GM12878 (cell line): ENCODE data around the gene NEGR1. TPM values are rescaled to one million over a fixed set of nuclear protein-coding genes. Genes with fewer than 3 reads are reported as not detected.

Experiments used
- ATAC-seq: fragments of 200-7000 bp; cut with Tn5 transposase; 3 replicates; pipeline ENCODE4 v1.9.1; 2020; ENCODE audit warnings: mild to moderate bottlenecking, moderate library complexity
- BruUV-seq: library from RNA; stranded (reverse); fragments of 400-500 nt; replicated peaks from 2 replicates; lab custom pipeline; 2021; lab: Mats Ljungman, UMichigan
- CTCF ChIA-PET: fragments of 300-600 bp; sonication (Branson Sonifier 250); formaldehyde crosslinking; extraction: SDS; loops from one replicate; lab custom pipeline; 2021; ENCODE audit warnings: inconsistent platforms; lab: Yijun Ruan, JAX
- POLR2A ChIA-PET: fragments of 350-600 bp; formaldehyde crosslinking; extraction: SDS; loops from one replicate; lab custom pipeline; 2021; ENCODE audit warnings: inconsistent platforms; lab: Charles Lee
- RAD21 ChIA-PET: fragments of 300-600 bp; sonication (Branson Sonifier 250); formaldehyde crosslinking; loops from one replicate; lab custom pipeline; 2023; ENCODE audit warnings: antibody characterized with exemption; ENCODE audit not compliant: unreplicated experiment; lab: Charles Lee
- SMC1A ChIA-PET: fragments of 300-600 bp; sonication (Branson Sonifier 250); formaldehyde crosslinking; loops from one replicate; lab custom pipeline; 2023; ENCODE audit not compliant: unreplicated experiment, uncharacterized antibody; lab: Charles Lee
- DNase-seq: peaks from one replicate; pipeline ENCODE4 v3.0.0-alpha.2; 2011; ENCODE audit warnings: low read depth, low spot score
- FAIRE-seq: peaks from 3 replicates; lab custom pipeline; 2011; peaks lifted over from hg19 to GRCh38; lab: Jason Lieb, UNC
- H2AFZ ChIP-seq: 2 replicates; pipeline ENCODE4 v1.6.0; 2011; ENCODE audit warnings: low read depth, low read length, control low read depth; ENCODE audit not compliant: control insufficient read depth
- H3K27ac ChIP-seq: 2 replicates; pipeline ENCODE4 v1.5.1; 2011; ENCODE audit warnings: control low read depth; ENCODE audit not compliant: control insufficient read depth, insufficient read depth
- H3K27me3 ChIP-seq, 2 experiments: replicated peaks in 1 of 2; 2 replicates each; pipeline versions ENCODE4 v1.6.0 to v1.6.1; 2011; ENCODE audit warnings: low read length in 1 of 2; ENCODE audit not compliant: control insufficient read depth in 2 of 2, insufficient read depth in 2 of 2
- H3K36me3 ChIP-seq, 2 experiments: 2 replicates each; pipeline ENCODE4 v1.5.1; 2011; ENCODE audit warnings: low read length in 1 of 2; ENCODE audit not compliant: control insufficient read depth in 2 of 2, insufficient read depth in 2 of 2
- H3K4me1 ChIP-seq: 2 replicates; pipeline ENCODE4 v1.6.1; 2011; ENCODE audit warnings: mild to moderate bottlenecking, low read length, moderate library complexity, mixed read lengths; ENCODE audit not compliant: control insufficient read depth, insufficient read depth
- H3K4me2 ChIP-seq: 2 replicates; pipeline ENCODE4 v1.6.0; 2011; ENCODE audit warnings: control low read depth; ENCODE audit not compliant: control insufficient read depth, insufficient read depth
- H3K4me3 ChIP-seq: fragments of 200-600 bp; sonication (generic); 2 replicates; pipeline ENCODE4 v1.5.1; 2016
- H3K79me2 ChIP-seq: 2 replicates; pipeline ENCODE4 v1.6.0; 2011; ENCODE audit warnings: low read length; ENCODE audit not compliant: control insufficient read depth, insufficient read depth
- H3K9ac ChIP-seq: 2 replicates; pipeline ENCODE4 v1.8.0; 2011; ENCODE audit warnings: low read length, control low read depth, mixed read lengths; ENCODE audit not compliant: control insufficient read depth, insufficient read depth
- H3K9me3 ChIP-seq: replicated peaks from 3 replicates; pipeline ENCODE4 v1.5.1; 2011; ENCODE audit warnings: mild to moderate bottlenecking, low read length; ENCODE audit not compliant: control insufficient read depth, insufficient read depth
- H4K20me1 ChIP-seq: 2 replicates; pipeline ENCODE4 v1.6.0; 2011; ENCODE audit not compliant: control insufficient read depth, insufficient read depth
- NFXL1 ChIP-seq: fragments of 450-650 bp; IDR thresholded peaks from 2 replicates; pipeline ENCODE4 v1.6.1; 2017; ENCODE audit warnings: antibody characterized with exemption, mild to moderate bottlenecking, borderline replicate concordance
- POLR2A ChIP-seq: IDR thresholded peaks from 2 replicates; pipeline ENCODE4 v1.6.1; 2011; ENCODE audit warnings: low read depth, mild to moderate bottlenecking, low read length
- SPI1 ChIP-seq: IDR thresholded peaks from 2 replicates; pipeline ENCODE4 v1.6.1; 2011; ENCODE audit warnings: low read depth, mild to moderate bottlenecking, low read length, moderate library complexity, borderline replicate concordance; ENCODE audit not compliant: insufficient read depth
- SUPT20H ChIP-seq: IDR thresholded peaks from 2 replicates; pipeline ENCODE4 v1.6.1; 2011; ENCODE audit warnings: low read depth, mild to moderate bottlenecking, low read length, moderate library complexity, borderline replicate concordance; ENCODE audit not compliant: control insufficient read depth
- TCF12 ChIP-seq: IDR thresholded peaks from 2 replicates; pipeline ENCODE4 v1.6.1; 2011; ENCODE audit warnings: low read depth, mild to moderate bottlenecking, low read length
- WGBS: methylation state at CpG from one replicate; pipeline ENCODE4 v1.1.6; 2016; ENCODE audit warnings: low lambda C conversion rate; ENCODE audit not compliant: insufficient replicate concordance, insufficient coverage; ENCODE audit errors: missing lambda C conversion rate; 5-methylcytosine and 5-hydroxymethylcytosine counted together
- in situ Hi-C: fragments of 300-500 bp; cut with MboI; formaldehyde crosslinking; loops from 9 replicates; pipeline ENCODE4 v1.14.3; 2018; ENCODE audit warnings: mixed read lengths
- intact Hi-C: fragments of 100-400 bp; cut with micrococcal nuclease; formaldehyde crosslinking; loops from one replicate; pipeline ENCODE4 v1.14.2; 2022; ENCODE audit not compliant: unreplicated experiment
- polyA plus RNA-seq, 11 experiments: library from polyadenylated mRNA; depleted of rRNA in 4 of 11; unstranded in 6 of 11; stranded (reverse) in 5 of 11; fragments of >200 nt; fragmentation: Nextera tagmentation in 4 of 11; fragmentation: Illumina TruSeq in 1 of 11; extraction: Ambion mirVana in 4 of 11; extraction: Trizol in 1 of 11; gene quantifications; 1 replicate in 1 of 11; 2 replicates in 10 of 11; pipeline versions ENCODE4 v1.2.1 to v1.2.3, GENCODE V29; 2011 to 2016; ENCODE audit warnings: inconsistent platforms in 2 of 11, missing spikeins in 2 of 11, low read depth in 1 of 11
- total RNA-seq, 4 experiments: library from RNA; depleted of rRNA in 3 of 4; stranded (reverse); fragments of >200 nt in 3 of 4; fragmentation: Illumina TruSeq in 1 of 4; extraction: Trizol in 1 of 4; gene quantifications; 2 replicates each; pipeline versions ENCODE4 v1.2.1 to v1.2.3, GENCODE V29; 2013 to 2021
- TF ChIP-seq, protein P1 (sequence below): IDR thresholded peaks from 2 replicates; pipeline ENCODE4 v1.6.1; 2012; ENCODE audit warnings: mild to moderate bottlenecking, low read depth, low read length
- TF ChIP-seq, protein P2 (sequence below): fragments of 450-650 bp; IDR thresholded peaks from 2 replicates; pipeline ENCODE4 v1.6.1; 2017; ENCODE audit warnings: borderline replicate concordance

NEGR1 gene
- total and polyA plus RNA-seq, 10 of the 15 experiments (the other 5 are each of a cell fraction or from before 2014, with no cell fraction given), result under 0.01 to 0.03 (median 0.01) TPM; not detected in 7

DNA sequence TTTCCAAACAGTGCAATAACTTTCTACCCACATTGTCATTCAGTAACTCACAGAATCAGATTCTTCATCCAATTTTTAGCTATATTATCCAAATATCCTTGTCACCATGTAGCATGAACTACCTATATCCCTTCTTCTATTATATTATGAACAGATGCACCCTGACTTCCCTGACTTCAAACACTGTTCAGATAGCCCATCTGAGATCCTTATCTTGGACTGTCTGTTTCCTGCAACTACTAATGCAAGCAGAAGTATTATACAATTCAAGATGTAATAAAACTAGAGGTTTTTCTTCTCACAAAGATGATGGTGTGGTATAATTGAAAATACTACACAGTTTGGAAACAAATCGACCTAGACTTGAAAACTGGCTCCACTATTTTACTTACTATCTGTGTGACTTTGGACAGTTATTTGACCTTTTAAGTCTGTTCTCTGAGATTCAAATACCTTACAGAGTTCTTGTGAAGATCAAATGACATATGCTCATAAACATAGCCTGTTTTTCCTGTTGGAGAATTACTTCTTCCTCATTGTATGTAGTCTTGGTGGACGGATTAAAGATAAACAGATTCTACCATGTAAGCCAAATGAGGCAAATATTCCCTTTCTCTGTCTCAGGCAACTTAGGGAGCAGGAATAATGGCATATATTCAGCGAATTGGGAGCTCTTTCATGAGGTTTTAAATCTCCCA is 793.6 kb downstream of the NEGR1 start:
- Histone ChIP-seq H3K4me2 (no peak overlapping the region), H3K27me3 (no peaks in the 10 kb centered on the region), H4K20me1 (no peaks in the 10 kb centered on the region), H3K79me2 (no peaks in the 10 kb centered on the region), H3K36me3 (no peaks in the 10 kb centered on the region), H3K9me3 (no peaks in the 10 kb centered on the region), H2AFZ (no peak overlapping the region), H3K4me3 (no peak overlapping the region), H3K4me1 (no peaks in the 10 kb centered on the region), H3K27ac (no peak overlapping the region), H3K9ac (no peak overlapping the region)
- RAD21 ChIA-PET, result no interaction called here
- DNase-seq (no peak), ATAC-seq (no peak), FAIRE-seq (no peak)
- POLR2A ChIA-PET, result no interaction called here
- TF ChIP-seq SPI1 (no peak), POLR2A (no peak), NFXL1 (no peak), TCF12 (no peak), SUPT20H (no peak)
- TF ChIP-seq, protein P1, sequence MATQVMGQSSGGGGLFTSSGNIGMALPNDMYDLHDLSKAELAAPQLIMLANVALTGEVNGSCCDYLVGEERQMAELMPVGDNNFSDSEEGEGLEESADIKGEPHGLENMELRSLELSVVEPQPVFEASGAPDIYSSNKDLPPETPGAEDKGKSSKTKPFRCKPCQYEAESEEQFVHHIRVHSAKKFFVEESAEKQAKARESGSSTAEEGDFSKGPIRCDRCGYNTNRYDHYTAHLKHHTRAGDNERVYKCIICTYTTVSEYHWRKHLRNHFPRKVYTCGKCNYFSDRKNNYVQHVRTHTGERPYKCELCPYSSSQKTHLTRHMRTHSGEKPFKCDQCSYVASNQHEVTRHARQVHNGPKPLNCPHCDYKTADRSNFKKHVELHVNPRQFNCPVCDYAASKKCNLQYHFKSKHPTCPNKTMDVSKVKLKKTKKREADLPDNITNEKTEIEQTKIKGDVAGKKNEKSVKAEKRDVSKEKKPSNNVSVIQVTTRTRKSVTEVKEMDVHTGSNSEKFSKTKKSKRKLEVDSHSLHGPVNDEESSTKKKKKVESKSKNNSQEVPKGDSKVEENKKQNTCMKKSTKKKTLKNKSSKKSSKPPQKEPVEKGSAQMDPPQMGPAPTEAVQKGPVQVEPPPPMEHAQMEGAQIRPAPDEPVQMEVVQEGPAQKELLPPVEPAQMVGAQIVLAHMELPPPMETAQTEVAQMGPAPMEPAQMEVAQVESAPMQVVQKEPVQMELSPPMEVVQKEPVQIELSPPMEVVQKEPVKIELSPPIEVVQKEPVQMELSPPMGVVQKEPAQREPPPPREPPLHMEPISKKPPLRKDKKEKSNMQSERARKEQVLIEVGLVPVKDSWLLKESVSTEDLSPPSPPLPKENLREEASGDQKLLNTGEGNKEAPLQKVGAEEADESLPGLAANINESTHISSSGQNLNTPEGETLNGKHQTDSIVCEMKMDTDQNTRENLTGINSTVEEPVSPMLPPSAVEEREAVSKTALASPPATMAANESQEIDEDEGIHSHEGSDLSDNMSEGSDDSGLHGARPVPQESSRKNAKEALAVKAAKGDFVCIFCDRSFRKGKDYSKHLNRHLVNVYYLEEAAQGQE, result no peak
- TF ChIP-seq, protein P2, sequence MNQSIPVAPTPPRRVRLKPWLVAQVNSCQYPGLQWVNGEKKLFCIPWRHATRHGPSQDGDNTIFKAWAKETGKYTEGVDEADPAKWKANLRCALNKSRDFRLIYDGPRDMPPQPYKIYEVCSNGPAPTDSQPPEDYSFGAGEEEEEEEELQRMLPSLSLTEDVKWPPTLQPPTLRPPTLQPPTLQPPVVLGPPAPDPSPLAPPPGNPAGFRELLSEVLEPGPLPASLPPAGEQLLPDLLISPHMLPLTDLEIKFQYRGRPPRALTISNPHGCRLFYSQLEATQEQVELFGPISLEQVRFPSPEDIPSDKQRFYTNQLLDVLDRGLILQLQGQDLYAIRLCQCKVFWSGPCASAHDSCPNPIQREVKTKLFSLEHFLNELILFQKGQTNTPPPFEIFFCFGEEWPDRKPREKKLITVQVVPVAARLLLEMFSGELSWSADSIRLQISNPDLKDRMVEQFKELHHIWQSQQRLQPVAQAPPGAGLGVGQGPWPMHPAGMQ, result no peak
- in situ Hi-C loops (no loop called here), intact Hi-C loops (no loop called here)
- BruUV-seq, result no TSS peak
- SMC1A ChIA-PET, result no interaction called here
- CTCF ChIA-PET, result no interaction called here
- 0% methylated on average over 3 of the region's 3 CpGs for WGBS
